IMR-90 (cell line): Measurements from ENCODE around the gene PKP3. TPM values are rescaled to one million over a fixed set of nuclear protein-coding genes. Genes with fewer than 3 reads are reported as not detected.

Experiments used
- ATAC-seq: fragments of 200-7000 bp; cut with Tn5 transposase; 2 replicates; pipeline ENCODE4 v1.9.1; 2020; ENCODE audit warnings: low read depth, mild to moderate bottlenecking, moderate library complexity
- BruUV-seq: library from RNA; stranded (reverse); fragments of 400-500 nt; replicated peaks from 2 replicates; lab custom pipeline; 2021; lab: Mats Ljungman, UMichigan
- CTCF ChIA-PET: fragments of 300-600 bp; formaldehyde crosslinking; extraction: SDS; loops from one replicate; lab custom pipeline; 2021; ENCODE audit warnings: antibody characterized with exemption; lab: Yijun Ruan, JAX
- POLR2A ChIA-PET: fragments of 300-600 bp; sonication (Branson Sonifier 250); formaldehyde crosslinking; loops from one replicate; lab custom pipeline; 2022; ENCODE audit warnings: antibody characterized with exemption; ENCODE audit not compliant: unreplicated experiment; lab: Charles Lee
- DNase-seq: peaks from one replicate; pipeline ENCODE4 v3.0.0; 2013
- H2AFZ ChIP-seq: replicated peaks from 2 replicates; pipeline ENCODE3; 2013; ENCODE audit warnings: low read length, mild to moderate bottlenecking; ENCODE audit not compliant: poor library complexity
- H2AK5ac ChIP-seq: 2 replicates; pipeline ENCODE4 v1.6.1; 2013; ENCODE audit warnings: low read depth, low read length, inconsistent platforms
- H2AK9ac ChIP-seq: replicated peaks from 2 replicates; pipeline ENCODE3; 2013; ENCODE audit warnings: mild to moderate bottlenecking, low read depth, low read length, moderate library complexity; ENCODE audit not compliant: poor library complexity
- H2BK120ac ChIP-seq: 2 replicates; pipeline ENCODE4 v1.6.1; 2013; ENCODE audit warnings: low read depth, low read length, inconsistent platforms
- H2BK15ac ChIP-seq: 3 replicates; pipeline ENCODE4 v1.6.1; 2013; ENCODE audit warnings: low read depth, low read length, inconsistent platforms
- H2BK20ac ChIP-seq: 2 replicates; pipeline ENCODE4 v1.6.1; 2013; ENCODE audit warnings: low read depth, mild to moderate bottlenecking, inconsistent platforms, low read length, moderate library complexity
- H2BK5ac ChIP-seq: 2 replicates; pipeline ENCODE4 v1.6.1; 2013; ENCODE audit warnings: mild to moderate bottlenecking, low read depth, low read length, inconsistent platforms; ENCODE audit not compliant: poor library complexity, severe bottlenecking
- H3K14ac ChIP-seq: replicated peaks from 2 replicates; pipeline ENCODE4 v1.6.1; 2013; ENCODE audit warnings: low read depth, low read length, inconsistent platforms
- H3K18ac ChIP-seq: 2 replicates; pipeline ENCODE4 v1.6.1; 2013; ENCODE audit warnings: low read depth, low read length, control low read depth
- H3K23ac ChIP-seq: 2 replicates; pipeline ENCODE4 v1.6.1; 2013; ENCODE audit warnings: low read depth, low read length, inconsistent platforms
- H3K27ac ChIP-seq: 2 replicates; pipeline ENCODE4 v1.5.1; 2013; ENCODE audit warnings: mild to moderate bottlenecking, control low read depth, low read length; ENCODE audit not compliant: insufficient read depth
- H3K27me3 ChIP-seq: 2 replicates; pipeline ENCODE4 v1.6.1; 2013; ENCODE audit warnings: low read length; ENCODE audit not compliant: control insufficient read depth, insufficient read depth
- H3K36me3 ChIP-seq: 2 replicates; pipeline ENCODE4 v1.6.1; 2013; ENCODE audit warnings: low read length, mixed read lengths; ENCODE audit not compliant: control insufficient read depth, insufficient read depth
- H3K4ac ChIP-seq: 2 replicates; pipeline ENCODE4 v1.6.1; 2013; ENCODE audit warnings: low read depth, low read length, inconsistent platforms
- H3K4me1 ChIP-seq: 2 replicates; pipeline ENCODE4 v1.6.1; 2013; ENCODE audit warnings: low read length, mixed read lengths; ENCODE audit not compliant: control insufficient read depth, insufficient read depth
- H3K4me2 ChIP-seq: 2 replicates; pipeline ENCODE4 v1.6.1; 2013; ENCODE audit warnings: low read depth, mild to moderate bottlenecking, control low read depth, low read length, moderate library complexity
- H3K4me3 ChIP-seq: 2 replicates; pipeline ENCODE4 v1.5.1; 2013; ENCODE audit warnings: low read depth, mild to moderate bottlenecking, control low read depth, low read length, moderate library complexity; ENCODE audit not compliant: insufficient read depth
- H3K56ac ChIP-seq: 2 replicates; pipeline ENCODE4 v1.6.1; 2013; ENCODE audit warnings: low read length, inconsistent platforms; ENCODE audit not compliant: insufficient read depth; ENCODE audit errors: extremely low read depth
- H3K79me1 ChIP-seq, 2 experiments: 2 replicates each; pipeline ENCODE4 v1.6.1; 2013; ENCODE audit warnings: low read length in 2 of 2, inconsistent platforms in 1 of 2, low read depth in 1 of 2
- H3K9ac ChIP-seq: 2 replicates; pipeline ENCODE4 v1.6.1; 2013; ENCODE audit warnings: low read depth, low read length, control low read depth
- H3K9me1 ChIP-seq: 2 replicates; pipeline ENCODE4 v1.6.1; 2013; ENCODE audit warnings: low read length, inconsistent platforms; ENCODE audit not compliant: insufficient read depth
- H3K9me3 ChIP-seq: 2 replicates; pipeline ENCODE4 v1.6.1; 2013; ENCODE audit warnings: low read length; ENCODE audit not compliant: control insufficient read depth, insufficient read depth
- H4K20me1 ChIP-seq: 2 replicates; pipeline ENCODE4 v1.6.1; 2013; ENCODE audit warnings: low read length, inconsistent platforms; ENCODE audit not compliant: insufficient read depth
- H4K5ac ChIP-seq: 2 replicates; pipeline ENCODE4 v1.6.1; 2013; ENCODE audit warnings: mild to moderate bottlenecking, low read depth, low read length, control low read depth
- H4K8ac ChIP-seq, 2 experiments: 2 replicates each; pipeline ENCODE4 v1.6.1; 2013; ENCODE audit warnings: low read depth in 2 of 2, low read length in 2 of 2, control low read depth in 1 of 2, inconsistent platforms in 1 of 2
- H4K91ac ChIP-seq: 2 replicates; pipeline ENCODE4 v1.6.1; 2013; ENCODE audit warnings: low read depth, low read length, inconsistent platforms; ENCODE audit not compliant: insufficient read depth
- CTCF ChIP-seq: conservative IDR thresholded peaks from 2 replicates; pipeline ENCODE4 v1.5.1; 2012; ENCODE audit warnings: mild to moderate bottlenecking, low read depth, low read length, improper control_type of control experiment
- ELK1 ChIP-seq: fragments of 150-350 bp; IDR thresholded peaks from 2 replicates; pipeline ENCODE4 v1.6.1; 2016; ENCODE audit warnings: low read depth, mild to moderate bottlenecking, low read length, moderate library complexity, borderline replicate concordance
- MAZ ChIP-seq: IDR thresholded peaks from 2 replicates; pipeline ENCODE4 v1.6.1; 2012; ENCODE audit warnings: low read depth, mild to moderate bottlenecking, low read length, improper control_type of control experiment, moderate library complexity, borderline replicate concordance
- NFE2L2 ChIP-seq: fragments of 150-350 bp; IDR thresholded peaks from 2 replicates; pipeline ENCODE4 v1.6.1; 2016; ENCODE audit warnings: low read depth, mild to moderate bottlenecking, low read length
- POLR2A ChIP-seq: IDR thresholded peaks from 2 replicates; pipeline ENCODE4 v1.6.1; 2012; ENCODE audit warnings: mild to moderate bottlenecking, low read depth, low read length
- RFX5 ChIP-seq: IDR thresholded peaks from 2 replicates; pipeline ENCODE4 v1.8.0; 2012; ENCODE audit warnings: low read depth, mild to moderate bottlenecking, low read length, moderate library complexity
- SMC3 ChIP-seq: fragments of 150-350 bp; IDR thresholded peaks from 2 replicates; pipeline ENCODE4 v1.6.1; 2016; ENCODE audit warnings: low read depth, mild to moderate bottlenecking, antibody characterized with exemption, low read length, moderate library complexity
- WGBS, 2 experiments: methylation state at CpG; one replicate each; pipeline versions ENCODE4 v1.1.5 to v1.1.7; 2013; ENCODE audit warnings: missing lambda C conversion rate in 2 of 2; ENCODE audit not compliant: insufficient read length in 1 of 2; ENCODE audit errors: extremely low coverage in 2 of 2; 5-methylcytosine and 5-hydroxymethylcytosine counted together
- dilution Hi-C: fragments of 300-500 bp; cut with HindIII; formaldehyde crosslinking; loops from one replicate; pipeline ENCODE4 v1.14.3; 2018; ENCODE audit warnings: low sequenced_read_pairs; ENCODE audit not compliant: unreplicated experiment
- in situ Hi-C: fragments of 300-500 bp; cut with MboI; formaldehyde crosslinking; loops from 3 replicates; pipeline ENCODE4 v1.14.3; 2019; ENCODE audit warnings: low sequenced_read_pairs, inconsistent platforms, mixed read lengths
- intact Hi-C: fragments of 100-400 bp; cut with micrococcal nuclease; formaldehyde crosslinking; loops from 2 replicates; pipeline ENCODE4 v1.10.0; 2022
- polyA plus RNA-seq, 3 experiments: library from polyadenylated mRNA; depleted of rRNA; stranded (reverse); fragments of >200 nt; gene quantifications; 2 replicates each; pipeline ENCODE4 v1.2.3, GENCODE V29; 2012; ENCODE audit warnings: low replicate concordance in 1 of 3
- total RNA-seq: library from RNA; depleted of rRNA; stranded (reverse); fragments of >200 nt; gene quantifications from 2 replicates; pipeline ENCODE4 v1.2.3, GENCODE V29; 2012

Gene PKP3
- total and polyA plus RNA-seq, 2 of the 4 experiments (the other 2 are of a cell fraction): 1.5 to 2.2 TPM

DNA sequence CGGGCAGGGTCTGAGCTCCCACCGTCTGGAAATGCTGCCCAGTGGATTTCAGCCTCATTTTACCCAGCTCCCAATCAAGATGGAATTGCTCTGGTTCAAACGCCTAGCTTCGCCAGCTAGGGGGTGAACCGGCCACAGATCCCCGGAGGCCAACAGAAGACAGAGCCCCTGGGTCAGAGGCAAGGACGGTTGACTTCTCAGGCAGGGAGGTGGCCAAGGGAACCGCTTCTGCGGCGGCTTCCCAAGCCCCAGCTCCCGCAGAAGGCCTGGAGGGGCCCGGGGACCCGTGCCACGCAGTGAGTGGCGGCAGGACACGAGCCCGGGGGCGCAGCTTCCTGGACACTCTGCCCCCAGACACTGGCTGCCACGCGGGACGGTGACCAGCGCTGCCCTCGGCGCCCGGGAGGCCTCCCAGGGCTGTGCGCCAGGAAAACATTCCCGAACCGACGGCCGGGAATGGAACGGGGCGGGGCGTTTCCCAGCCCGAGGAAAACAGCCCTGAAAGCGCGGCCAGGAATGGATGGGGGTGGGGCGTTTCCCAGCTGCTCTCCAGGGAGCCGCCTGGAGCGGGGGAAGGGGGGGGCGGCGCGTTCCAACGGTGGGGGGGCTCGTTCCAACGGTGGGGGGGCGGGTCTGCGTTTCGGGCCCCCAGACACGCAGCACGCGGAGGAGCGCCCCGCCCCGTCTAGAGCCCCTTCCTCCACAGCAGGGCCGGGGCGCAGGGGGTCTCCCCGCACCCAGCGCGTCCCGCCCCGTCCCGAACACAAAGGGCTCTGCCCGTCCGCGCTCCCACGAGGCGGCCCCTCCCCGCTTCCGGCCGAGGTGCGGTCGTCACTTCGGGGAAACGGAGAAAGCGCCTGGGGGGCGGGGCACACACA, 38.2 kb upstream of the PKP3 start:
- peak overlapping the region; percentile 100 for H3K23ac ChIP-seq
- ChIA-PET POLR2A (interaction anchor here (0.6 kb wide), 1 partner anchor 46 kb away, joined by 4 read pairs; no protein-coding TSS in a partner anchor), CTCF (interaction anchor here (0.8 to 1.6 kb wide), 2 partner anchors 16 to 51 kb away, joined by 3 read pairs; no protein-coding TSS in a partner anchor)
- H4K8ac ChIP-seq: peak overlapping the region; percentile 90 to 98
- H3K9ac ChIP-seq: peak overlapping the region; percentile 63
- peak overlapping the region; percentile 99 for H3K14ac ChIP-seq
- H3K56ac ChIP-seq: peak overlapping the region; percentile 96
- dilution Hi-C loops (no loop called here), in situ Hi-C loops (loop anchor here (10.0 kb wide), 1 partner anchor 51 kb away; the partner anchor contains the start of gene IFITM2), intact Hi-C loops (loop anchor here (2.0 kb wide), 2 partner anchors 43 to 149 kb away; partner anchors contain the start of genes BET1L and RIC8A)
- WGBS, 2 experiments: 2% methylated on average over 20 of the region's 76 CpGs; no CpG with 5 or more reads in 1 of the 2 experiments
- H4K5ac ChIP-seq: peak overlapping the region; percentile 97
- H2BK15ac ChIP-seq: peak overlapping the region; percentile 80; the same call in 2 of the 3 replicates
- peak overlapping the region; percentile 96 for H4K91ac ChIP-seq
- H2AK9ac ChIP-seq: peak overlapping the region; percentile 99
- peak overlapping the region; percentile 97 for H2BK20ac ChIP-seq
- peak overlapping the region; percentile 95 for H2AK5ac ChIP-seq
- peak overlapping the region; percentile 99 for H3K27ac ChIP-seq
- TF ChIP-seq MAZ (peak; percentile 50; the same call in 1 of the 2 replicates), SMC3 (no peak), CTCF (no peak), RFX5 (no peak), NFE2L2 (0 out of 2 replicates have a peak, but pooled peaks have one; percentile 10), ELK1 (no peak), POLR2A (peak; percentile 42; the same call in 1 of the 2 replicates)
- peak overlapping the region; percentile 32 for H3K4me2 ChIP-seq
- H3K9me1 ChIP-seq: peaks cover 27% of the 10 kb centered on the region
- peak; percentile 94 for DNase-seq
- H3K4ac ChIP-seq: peak overlapping the region; percentile 100
- BruUV-seq: no TSS peak
- H3K9me3 ChIP-seq: no peaks in the 10 kb centered on the region; the same call in 1 of the 2 replicates
- H3K36me3 ChIP-seq: no peaks in the 10 kb centered on the region
- peak overlapping the region; percentile 95 for H3K18ac ChIP-seq
- peaks cover 0 to 17% of the 10 kb centered on the region in 2 experiments; a peak in 1 of 4 replicates for H3K79me1 ChIP-seq
- peak overlapping the region; percentile 36; the same call in 1 of the 2 replicates for H3K4me3 ChIP-seq
- no peaks in the 10 kb centered on the region for H4K20me1 ChIP-seq
- H2AFZ ChIP-seq: peak overlapping the region; percentile 88
- H2BK5ac ChIP-seq: peak overlapping the region; percentile 100
- H2BK120ac ChIP-seq: peak overlapping the region; percentile 99
- peaks cover 8% of the 10 kb centered on the region for H3K4me1 ChIP-seq
- ATAC-seq: peak; percentile 93
- peaks cover 8% of the 10 kb centered on the region for H3K27me3 ChIP-seq
